Gastroesophageal sphincter (tissue), 3 donors: ENCODE results near the gene UNKL.

Source experiments
- CTCF ChIP-seq, 4 experiments: fragments of 200-600 bp in 2 of 4; fragments of 450-650 bp in 2 of 4; sonication (generic) in 1 of 4; IDR thresholded peaks; one replicate each; pipeline ENCODE4 v1.5.1; 2017 to 2019; ENCODE audit warnings: antibody characterized with exemption in 4 of 4, mild to moderate bottlenecking in 2 of 4, moderate library complexity in 2 of 4
- EP300 ChIP-seq: sonication (generic); formaldehyde crosslinking; IDR thresholded peaks from one replicate; pipeline ENCODE4 v1.6.1; 2017; ENCODE audit warnings: antibody characterized with exemption, mild to moderate bottlenecking
- POLR2A ChIP-seq, 2 donors: fragments of 450-650 bp; IDR thresholded peaks; one replicate each; pipeline ENCODE4 v1.6.1; 2017; ENCODE audit warnings: antibody characterized with exemption in 2 of 2, mild to moderate bottlenecking in 2 of 2, moderate library complexity in 1 of 2
- POLR2AphosphoS5 ChIP-seq: sonication (generic); formaldehyde crosslinking; IDR thresholded peaks from one replicate; pipeline ENCODE4 v1.6.1; 2017; ENCODE audit warnings: antibody characterized with exemption

- no peak for TF ChIP-seq CTCF (IDR thresholded peaks at IDR 0.05)
- TF ChIP-seq POLR2A (IDR thresholded peaks at IDR 0.05) = no peak
- no peak for TF ChIP-seq EP300
- no peak for TF ChIP-seq POLR2AphosphoS5
Observed at GRCh38 chr16:1392826-1393225, 21.7 kb downstream of the UNKL start.
